OCI-LY7 (cell line): ENCODE measurements around the gene ULK1. TPM values are rescaled to one million over a fixed set of nuclear protein-coding genes. Genes with fewer than 3 reads are reported as not detected.

Experiments used
- BruUV-seq: library from RNA; stranded (reverse); fragments of 400-500 nt; replicated peaks from 2 replicates; lab custom pipeline; 2021; lab: Mats Ljungman, UMichigan
- CTCF ChIA-PET: fragments of 300-600 bp; sonication (Branson Sonifier 250); formaldehyde crosslinking; loops from one replicate; lab custom pipeline; 2022; ENCODE audit warnings: antibody characterized with exemption; ENCODE audit not compliant: unreplicated experiment; lab: Charles Lee
- POLR2A ChIA-PET: fragments of 300-600 bp; sonication (Branson Sonifier 250); formaldehyde crosslinking; loops from one replicate; lab custom pipeline; 2022; ENCODE audit warnings: antibody characterized with exemption; lab: Charles Lee
- DNase-seq: peaks from one replicate; pipeline ENCODE4 v3.0.0-alpha.2; 2015; ENCODE audit warnings: low spot score
- H2AFZ ChIP-seq: fragments of 200-600 bp; sonication (generic), shearing (Covaris generic); 2 replicates; pipeline ENCODE4 v1.6.1; 2014; ENCODE audit warnings: mild to moderate bottlenecking, antibody characterized with exemption, low read length, moderate library complexity
- H3K27ac ChIP-seq: fragments of 200-600 bp; sonication (generic); 2 replicates; pipeline ENCODE4 v1.5.1; 2014; ENCODE audit warnings: mixed run types, low read depth, mild to moderate bottlenecking, moderate library complexity, low read length, inconsistent platforms; ENCODE audit not compliant: poor library complexity, severe bottlenecking
- H3K36me3 ChIP-seq: fragments of 200-600 bp; sonication (generic); 2 replicates; pipeline ENCODE4 v1.6.1; 2014; ENCODE audit warnings: mild to moderate bottlenecking, antibody characterized with exemption, low read length, moderate library complexity, mixed read lengths; ENCODE audit not compliant: insufficient read depth
- H3K4me1 ChIP-seq: fragments of 200-600 bp; sonication (generic); 2 replicates; pipeline ENCODE4 v1.5.1; 2014; ENCODE audit warnings: mild to moderate bottlenecking, low read length; ENCODE audit not compliant: insufficient read depth, poor library complexity, severe bottlenecking
- H3K4me2 ChIP-seq: fragments of 200-600 bp; sonication (generic); 2 replicates; pipeline ENCODE4 v1.6.1; 2014; ENCODE audit warnings: mild to moderate bottlenecking, low read length
- H3K4me3 ChIP-seq: fragments of 200-600 bp; sonication (generic); 2 replicates; pipeline ENCODE4 v1.5.1; 2014; ENCODE audit warnings: mild to moderate bottlenecking, low read depth, low read length; ENCODE audit not compliant: poor library complexity, severe bottlenecking
- H3K79me2 ChIP-seq: fragments of 200-600 bp; sonication (generic); 2 replicates; pipeline ENCODE4 v1.6.1; 2016; ENCODE audit warnings: low read depth, mild to moderate bottlenecking, low read length, moderate library complexity, mixed read lengths; ENCODE audit not compliant: insufficient read depth
- H3K9me2 ChIP-seq: fragments of 200-600 bp; sonication (generic); 2 replicates; pipeline ENCODE4 v1.6.1; 2016; ENCODE audit warnings: mild to moderate bottlenecking, low read length, mixed read lengths; ENCODE audit not compliant: insufficient read depth
- H3K9me3 ChIP-seq: fragments of 200-600 bp; sonication (generic); 2 replicates; pipeline ENCODE4 v1.6.1; 2014; ENCODE audit warnings: mild to moderate bottlenecking, mixed run types, low read length, mixed read lengths
- H4K20me1 ChIP-seq: fragments of 200-600 bp; sonication (generic); 2 replicates; pipeline ENCODE4 v1.6.1; 2014; ENCODE audit warnings: mild to moderate bottlenecking, antibody characterized with exemption, low read length, moderate library complexity, mixed read lengths; ENCODE audit not compliant: insufficient read depth
- CTCF ChIP-seq: fragments of 200-600 bp; sonication (generic); conservative IDR thresholded peaks from 2 replicates; pipeline ENCODE4 v1.5.1; 2014; ENCODE audit warnings: mild to moderate bottlenecking, antibody characterized with exemption, low read length, moderate library complexity, mixed read lengths
- EZH2phosphoT487 ChIP-seq: fragments of 200-600 bp; sonication (generic); IDR thresholded peaks from 2 replicates; pipeline ENCODE4 v1.6.1; 2018; ENCODE audit warnings: low read depth, borderline replicate concordance, mild to moderate bottlenecking, mixed run types, antibody characterized with exemption, low read length, moderate library complexity, mixed read lengths
- intact Hi-C: fragments of 100-400 bp; cut with micrococcal nuclease; formaldehyde crosslinking; loops from one replicate; pipeline ENCODE4 v1.10.0; 2022; ENCODE audit not compliant: unreplicated experiment
- total RNA-seq, 2 experiments: library from RNA; depleted of rRNA in 1 of 2; stranded (reverse); fragments of >200 nt in 1 of 2; shearing (Covaris generic) in 1 of 2; gene quantifications; 2 replicates each; pipeline ENCODE4 v1.2.3, GENCODE V29; 2014 to 2022

The ULK1 gene
- total RNA-seq, 2 experiments from 2014 or later = 4.3 to 15.5 TPM

- intact Hi-C loops = no loop called here
- H3K4me2 ChIP-seq = no peak overlapping the region
- POLR2A ChIA-PET = no interaction called here
- no peak overlapping the region for H2AFZ ChIP-seq
- H3K27ac ChIP-seq = no peak overlapping the region
- H3K36me3 ChIP-seq = no peaks in the 10 kb centered on the region
- H3K9me2 ChIP-seq = no peaks in the 10 kb centered on the region
- no peak overlapping the region for H3K4me3 ChIP-seq
- no peaks in the 10 kb centered on the region for H3K4me1 ChIP-seq
- CTCF ChIA-PET = no interaction called here
- no TSS peak for BruUV-seq
- no peaks in the 10 kb centered on the region for H3K79me2 ChIP-seq
- no peaks in the 10 kb centered on the region for H4K20me1 ChIP-seq
- no peak for DNase-seq
- no peaks in the 10 kb centered on the region for H3K9me3 ChIP-seq
- no peak for TF ChIP-seq EZH2phosphoT487
- no peak for TF ChIP-seq CTCF
Measured at GRCh38 chr12:131901431-131902331, 7.3 kb downstream of the ULK1 start.

GRCh38 chr12:131902332-131903241, 8.2 kb downstream of the ULK1 start:
- Histone ChIP-seq H3K9me3 (no peaks in the 10 kb centered on the region), H3K36me3 (no peaks in the 10 kb centered on the region), H3K79me2 (no peaks in the 10 kb centered on the region), H4K20me1 (no peaks in the 10 kb centered on the region), H3K4me1 (no peaks in the 10 kb centered on the region), H2AFZ (no peak overlapping the region), H3K9me2 (no peaks in the 10 kb centered on the region), H3K4me2 (no peak overlapping the region), H3K4me3 (no peak overlapping the region), H3K27ac (no peak overlapping the region)
- DNase-seq = no peak
- intact Hi-C loops = no loop called here
- CTCF ChIA-PET = no interaction called here
- POLR2A ChIA-PET = interaction anchor here (0.5 kb wide), 1 partner anchor 95 kb away, joined by 6 read pairs; no protein-coding TSS in a partner anchor
- no TSS peak for BruUV-seq
- TF ChIP-seq EZH2phosphoT487 (no peak), CTCF (no peak)
